ENCODE measurements around the gene GMFB. TPM values are rescaled to one million over a fixed set of nuclear protein-coding genes. Genes with fewer than 3 reads are reported as not detected.

Gene GMFB
- total RNA-seq, 1 donor from 2014 or later = 36.8 TPM

GRCh38 chr14:54488318-54488645 lies 498 bp downstream of the GMFB start:
- TF ChIP-seq CTCF (IDR thresholded peaks at IDR 0.05) = no peak
- H3K27ac Mint-ChIP-seq (ENCODE audit: unreplicated experiment) = peak overlapping the region; percentile 97
- no peak for DNase-seq (ENCODE audit: low spot score)
- H3K27me3 Mint-ChIP-seq (ENCODE audit: low read depth) = no peaks in the 10 kb centered on the region
- peaks cover 4% of the 10 kb centered on the region for H3K36me3 Mint-ChIP-seq (ENCODE audit: low read depth)
- peaks cover 52% of the 10 kb centered on the region for H3K4me1 Mint-ChIP-seq (ENCODE audit: low read depth)
- no peaks in the 10 kb centered on the region for H3K9me3 Mint-ChIP-seq (ENCODE audit: low read depth)
- peak overlapping the region; percentile 85 for H3K4me3 Mint-ChIP-seq (ENCODE audit: unreplicated experiment)

GRCh38 chr14:54487771-54488170 lies 1.0 kb downstream of the GMFB start:
- Mint-ChIP-seq H3K27ac (ENCODE audit: unreplicated experiment) (peak overlapping the region; percentile 97), H3K27me3 (ENCODE audit: low read depth) (no peaks in the 10 kb centered on the region), H3K9me3 (ENCODE audit: low read depth) (no peaks in the 10 kb centered on the region), H3K36me3 (ENCODE audit: low read depth) (peaks cover 7% of the 10 kb centered on the region), H3K4me3 (ENCODE audit: unreplicated experiment) (peak overlapping the region; percentile 85), H3K4me1 (ENCODE audit: low read depth) (peaks cover 57% of the 10 kb centered on the region)
- no peak for TF ChIP-seq CTCF (IDR thresholded peaks at IDR 0.05)
- no peak for DNase-seq (ENCODE audit: low spot score)

GRCh38 chr14:54486685-54487084 lies 2.1 kb downstream of the GMFB start:
- Mint-ChIP-seq H3K9me3 (ENCODE audit: low read depth) (no peaks in the 10 kb centered on the region), H3K4me1 (ENCODE audit: low read depth) (peaks cover 64% of the 10 kb centered on the region), H3K27ac (ENCODE audit: unreplicated experiment) (peak overlapping the region; percentile 97), H3K4me3 (ENCODE audit: unreplicated experiment) (no peak overlapping the region), H3K36me3 (ENCODE audit: low read depth) (peaks cover 8% of the 10 kb centered on the region), H3K27me3 (ENCODE audit: low read depth) (no peaks in the 10 kb centered on the region)
- no peak for DNase-seq (ENCODE audit: low spot score)
- TF ChIP-seq CTCF (IDR thresholded peaks at IDR 0.05) = no peak

GRCh38 chr14:54483846-54484245 lies 4.9 kb downstream of the GMFB start:
- Mint-ChIP-seq H3K27ac (ENCODE audit: unreplicated experiment) (no peak overlapping the region), H3K4me3 (ENCODE audit: unreplicated experiment) (no peak overlapping the region)
- no peak for TF ChIP-seq CTCF (IDR thresholded peaks at IDR 0.05)

GRCh38 chr14:54483073-54483745 lies 5.6 kb downstream of the GMFB start:
- DNase-seq (ENCODE audit: low spot score) = no peak
- H3K4me3 Mint-ChIP-seq (ENCODE audit: unreplicated experiment) = no peak overlapping the region
- no peaks in the 10 kb centered on the region for H3K9me3 Mint-ChIP-seq (ENCODE audit: low read depth)
- no peaks in the 10 kb centered on the region for H3K27me3 Mint-ChIP-seq (ENCODE audit: low read depth)
- H3K36me3 Mint-ChIP-seq (ENCODE audit: low read depth) = peaks cover 12% of the 10 kb centered on the region
- H3K4me1 Mint-ChIP-seq (ENCODE audit: low read depth) = peaks cover 83% of the 10 kb centered on the region
- no peak overlapping the region for H3K27ac Mint-ChIP-seq (ENCODE audit: unreplicated experiment)
- TF ChIP-seq CTCF (IDR thresholded peaks at IDR 0.05) = no peak

More at GRCh38 chr14:54483846-54484245, 4.9 kb downstream of the GMFB start:
- Mint-ChIP-seq H3K4me1 (ENCODE audit: low read depth) (peaks cover 76% of the 10 kb centered on the region), H3K36me3 (ENCODE audit: low read depth) (peaks cover 9% of the 10 kb centered on the region), H3K27me3 (ENCODE audit: low read depth) (no peaks in the 10 kb centered on the region), H3K9me3 (ENCODE audit: low read depth) (no peaks in the 10 kb centered on the region)
- DNase-seq (ENCODE audit: low spot score) = no peak
